22Rv1 (cell line): ENCODE data around the gene ADNP2.

Source experiments
- H3K27ac ChIP-seq: fragments of 450-650 bp; 2 replicates; pipeline ENCODE4 v1.5.1; 2017
- ZFX ChIP-seq: fragments of 450-650 bp; IDR thresholded peaks from 2 replicates; pipeline ENCODE4 v1.6.1; 2017; ENCODE audit warnings: antibody characterized with exemption, borderline replicate concordance
- TF ChIP-seq, protein P1 (sequence below): fragments of 450-650 bp; IDR thresholded peaks from 2 replicates; pipeline ENCODE4 v1.5.1; 2017; ENCODE audit warnings: mild to moderate bottlenecking

The ADNP2 gene

GRCh38 chr18:80178935-80179818, 70.1 kb downstream of the ADNP2 start:
- H3K27ac ChIP-seq = no peak overlapping the region
- TF ChIP-seq, protein P1, sequence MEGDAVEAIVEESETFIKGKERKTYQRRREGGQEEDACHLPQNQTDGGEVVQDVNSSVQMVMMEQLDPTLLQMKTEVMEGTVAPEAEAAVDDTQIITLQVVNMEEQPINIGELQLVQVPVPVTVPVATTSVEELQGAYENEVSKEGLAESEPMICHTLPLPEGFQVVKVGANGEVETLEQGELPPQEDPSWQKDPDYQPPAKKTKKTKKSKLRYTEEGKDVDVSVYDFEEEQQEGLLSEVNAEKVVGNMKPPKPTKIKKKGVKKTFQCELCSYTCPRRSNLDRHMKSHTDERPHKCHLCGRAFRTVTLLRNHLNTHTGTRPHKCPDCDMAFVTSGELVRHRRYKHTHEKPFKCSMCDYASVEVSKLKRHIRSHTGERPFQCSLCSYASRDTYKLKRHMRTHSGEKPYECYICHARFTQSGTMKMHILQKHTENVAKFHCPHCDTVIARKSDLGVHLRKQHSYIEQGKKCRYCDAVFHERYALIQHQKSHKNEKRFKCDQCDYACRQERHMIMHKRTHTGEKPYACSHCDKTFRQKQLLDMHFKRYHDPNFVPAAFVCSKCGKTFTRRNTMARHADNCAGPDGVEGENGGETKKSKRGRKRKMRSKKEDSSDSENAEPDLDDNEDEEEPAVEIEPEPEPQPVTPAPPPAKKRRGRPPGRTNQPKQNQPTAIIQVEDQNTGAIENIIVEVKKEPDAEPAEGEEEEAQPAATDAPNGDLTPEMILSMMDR = no peak
- no peak for TF ChIP-seq ZFX

DNA sequence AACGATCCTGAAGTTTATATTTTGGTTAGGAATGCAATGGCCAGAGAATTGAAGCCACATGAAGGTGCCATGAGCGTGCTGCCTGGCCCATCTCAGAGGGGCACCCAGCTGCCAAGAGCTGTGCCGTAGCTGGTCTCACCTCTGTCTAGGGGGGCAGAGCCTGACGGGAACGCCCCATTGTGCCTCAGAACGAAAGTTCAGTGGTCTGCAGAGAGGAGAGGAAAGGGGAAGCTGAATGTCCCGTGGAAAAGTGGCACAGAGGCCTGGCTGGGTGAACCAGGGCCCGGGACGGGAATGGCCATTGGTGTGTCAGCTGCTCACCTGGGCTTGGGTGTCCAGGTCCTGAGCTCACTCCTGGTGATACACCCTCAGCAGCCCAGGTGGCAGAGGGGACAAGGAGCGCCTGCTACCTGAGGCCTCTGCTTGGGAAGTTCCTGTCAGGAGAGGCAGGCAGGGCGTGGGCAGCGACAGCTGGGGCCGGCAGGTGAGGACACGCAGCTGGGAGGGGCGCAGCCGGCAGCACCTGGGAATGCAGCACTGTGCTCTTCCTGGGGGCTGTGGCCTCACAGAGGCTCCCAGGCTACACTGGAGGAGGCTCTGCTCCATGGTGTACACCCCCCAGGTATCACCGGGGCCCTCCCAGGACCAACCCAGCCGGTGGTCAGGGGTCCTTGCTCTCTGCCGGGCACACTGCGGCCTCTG, 70.9 kb downstream of the ADNP2 start:
- H3K27ac ChIP-seq = no peak overlapping the region
- no peak for TF ChIP-seq ZFX
- TF ChIP-seq, protein P1 = no peak

- no peak overlapping the region for H3K27ac ChIP-seq
- TF ChIP-seq, protein P1 = no peak
- no peak for TF ChIP-seq ZFX
Measured at GRCh38 chr18:80180778-80181564, 71.9 kb downstream of the ADNP2 start.

- no peak overlapping the region for H3K27ac ChIP-seq
- TF ChIP-seq, protein P1 = no peak
- no peak for TF ChIP-seq ZFX
Measured at GRCh38 chr18:80181642-80182461, 72.8 kb downstream of the ADNP2 start.

- TF ChIP-seq, protein P1 = no peak
- no peak for TF ChIP-seq ZFX
- H3K27ac ChIP-seq = no peak overlapping the region
Measured at GRCh38 chr18:80182855-80183254, 73.8 kb downstream of the ADNP2 start.

GRCh38 chr18:80183273-80184050, 74.4 kb downstream of the ADNP2 start:
- no peak for TF ChIP-seq ZFX
- TF ChIP-seq, protein P1 = no peak
- no peak overlapping the region for H3K27ac ChIP-seq
